AG08395 (cell line): Measurements from ENCODE around the gene SPATA32.

Experiments
- DNase-seq: peaks from one replicate; pipeline ENCODE4 v3.0.0; 2012; ENCODE audit warnings: mixed read lengths, low spot score

The SPATA32 gene

DNA sequence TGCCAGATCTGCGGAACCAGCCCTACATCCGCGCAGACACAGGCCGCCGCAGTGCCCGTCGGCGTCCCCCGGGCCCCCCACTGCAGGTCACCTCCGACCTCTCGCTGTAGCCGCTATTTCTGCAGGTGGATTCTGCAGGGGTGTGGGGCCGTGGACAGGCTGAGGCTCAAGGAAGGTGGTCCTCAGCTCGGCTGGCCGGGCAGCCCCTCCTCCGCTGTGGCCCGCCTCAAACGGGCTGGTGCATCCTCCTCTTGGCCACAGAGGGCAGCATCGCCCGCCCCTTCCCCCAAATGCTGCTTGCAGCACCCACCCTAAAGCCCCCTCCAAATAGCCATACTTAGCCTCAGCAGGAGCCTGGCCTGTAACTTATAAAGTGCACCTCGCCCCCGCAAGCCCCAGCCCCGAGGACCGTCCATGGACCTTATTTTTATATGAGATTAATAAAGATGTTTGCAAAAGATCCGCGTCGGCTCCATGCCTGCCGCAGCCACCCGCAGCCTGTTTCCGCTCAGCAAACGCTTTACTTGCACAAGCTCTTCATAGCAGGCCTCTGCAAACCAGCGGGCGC, 14.9 kb downstream of the SPATA32 start:
- DNase-seq: no peak

DNA sequence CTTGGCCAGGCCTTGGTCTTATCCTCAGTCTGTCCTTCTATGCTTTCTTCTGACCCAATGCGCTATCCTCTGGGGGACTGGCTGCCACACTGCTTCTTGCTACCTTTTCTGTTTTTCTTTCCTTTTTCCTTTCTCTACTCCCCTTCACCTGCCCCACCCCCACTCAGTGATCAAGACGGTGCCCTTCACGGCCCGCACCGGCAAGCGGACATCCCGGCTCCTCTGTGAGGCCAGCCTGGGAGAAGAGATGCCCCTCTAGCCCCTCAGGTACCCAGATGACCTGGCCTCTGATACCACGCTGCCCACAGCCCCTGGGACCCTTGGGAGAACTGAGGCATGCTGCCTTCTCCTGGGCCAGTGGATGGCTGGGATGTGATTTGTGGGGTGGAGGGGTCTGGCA, 15.6 kb downstream of the SPATA32 start:
- no peak for DNase-seq

DNA sequence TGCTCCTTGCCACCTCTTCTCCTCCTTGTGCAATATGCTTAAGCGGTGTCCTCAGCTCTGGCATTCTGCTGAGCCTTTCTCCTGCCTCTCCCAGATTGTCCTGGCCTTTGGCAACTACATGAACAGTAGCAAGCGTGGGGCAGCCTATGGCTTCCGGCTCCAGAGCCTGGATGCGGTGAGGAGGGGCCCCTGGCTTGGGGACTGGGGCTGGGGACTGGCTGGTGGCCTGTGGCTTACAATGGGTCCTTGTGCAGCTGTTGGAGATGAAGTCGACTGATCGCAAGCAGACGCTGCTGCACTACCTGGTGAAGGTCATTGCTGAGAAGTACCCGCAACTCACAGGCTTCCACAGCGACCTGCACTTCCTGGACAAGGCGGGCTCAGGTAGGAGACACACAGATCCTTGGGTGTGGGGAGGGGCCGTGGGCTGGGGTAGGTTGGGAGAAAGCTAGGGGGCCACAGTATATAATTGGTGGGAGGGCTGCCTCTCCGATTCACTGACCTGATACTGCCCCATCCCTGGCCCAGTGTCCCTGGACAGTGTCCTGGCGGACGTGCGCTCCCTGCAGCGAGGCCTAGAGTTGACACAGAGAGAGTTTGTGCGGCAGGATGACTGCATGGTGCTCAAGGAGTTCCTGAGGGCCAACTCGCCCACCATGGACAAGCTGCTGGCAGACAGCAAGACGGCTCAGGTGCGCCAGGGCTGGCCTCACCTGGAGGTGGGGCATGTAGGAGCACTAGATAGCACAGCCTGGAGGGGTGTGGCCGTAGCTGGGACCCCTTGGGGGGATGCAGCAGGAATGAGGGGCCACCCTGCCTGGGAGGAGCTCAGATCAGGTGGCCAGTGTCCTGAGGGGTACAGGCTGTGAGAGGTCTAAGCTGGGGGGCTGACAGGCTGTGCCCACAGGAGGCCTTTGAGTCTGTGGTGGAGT, 16.9 kb downstream of the SPATA32 start:
- no peak for DNase-seq

DNA sequence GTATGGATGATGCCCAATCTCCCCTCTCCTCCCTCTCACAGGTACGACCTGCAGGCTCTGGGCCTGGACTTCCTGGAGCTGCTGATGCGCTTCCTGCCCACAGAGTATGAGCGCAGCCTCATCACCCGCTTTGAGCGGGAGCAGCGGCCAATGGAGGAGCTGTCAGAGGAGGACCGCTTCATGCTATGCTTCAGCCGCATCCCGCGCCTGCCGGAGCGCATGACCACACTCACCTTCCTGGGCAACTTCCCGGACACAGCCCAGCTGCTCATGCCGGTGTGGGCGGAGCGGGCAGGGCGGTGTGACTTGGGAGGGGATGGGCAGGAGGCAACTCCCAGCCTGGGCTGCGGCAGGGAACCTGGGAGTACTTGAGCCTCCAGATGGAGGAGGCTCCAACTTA, 18.1 kb downstream of the SPATA32 start:
- no peak for DNase-seq

DNA sequence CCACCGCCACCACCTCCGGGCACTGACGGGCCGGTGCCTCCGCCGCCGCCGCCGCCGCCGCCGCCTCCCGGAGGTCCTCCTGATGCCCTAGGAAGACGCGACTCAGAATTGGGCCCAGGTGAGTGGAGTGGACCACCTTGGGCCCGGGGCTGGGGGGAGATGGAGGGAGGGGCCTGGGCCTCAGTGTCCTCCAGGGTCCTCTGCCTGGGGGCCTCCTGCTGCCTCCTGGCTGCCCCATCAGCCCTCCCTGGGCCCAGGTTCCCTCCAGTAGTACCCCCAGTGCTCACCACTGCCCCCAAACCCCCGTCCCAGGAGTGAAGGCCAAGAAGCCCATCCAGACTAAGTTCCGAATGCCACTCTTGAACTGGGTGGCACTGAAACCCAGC, 19.9 kb downstream of the SPATA32 start:
- no peak for DNase-seq

DNA sequence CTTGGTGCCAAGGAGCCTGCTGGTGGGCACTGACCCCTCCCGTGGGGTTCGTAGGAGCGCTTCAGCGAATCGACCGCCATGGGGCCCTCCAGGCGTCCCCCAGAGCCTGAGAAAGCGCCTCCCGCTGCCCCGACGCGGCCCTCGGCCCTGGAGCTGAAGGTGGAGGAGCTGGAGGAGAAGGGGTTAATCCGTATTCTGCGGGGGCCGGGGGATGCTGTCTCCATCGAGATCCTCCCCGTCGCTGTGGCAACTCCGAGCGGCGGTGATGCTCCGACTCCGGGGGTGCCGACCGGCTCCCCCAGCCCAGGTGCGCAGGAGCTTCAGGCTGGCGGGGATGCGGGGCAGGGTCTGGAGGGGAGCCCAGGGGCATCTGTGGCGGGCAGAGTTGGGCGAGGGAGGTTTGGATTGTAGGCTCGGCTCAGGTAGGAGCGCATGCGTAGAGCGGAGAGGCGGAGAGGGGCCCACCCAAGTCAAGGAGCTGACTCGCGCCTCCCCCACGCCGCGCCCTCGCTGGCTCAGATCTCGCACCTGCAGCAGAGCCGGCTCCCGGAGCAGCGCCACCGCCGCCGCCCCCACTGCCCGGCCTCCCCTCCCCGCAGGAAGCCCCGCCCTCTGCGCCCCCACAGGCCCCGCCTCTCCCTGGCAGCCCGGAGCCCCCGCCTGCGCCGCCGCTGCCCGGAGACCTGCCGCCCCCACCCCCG, 20.4 kb downstream of the SPATA32 start:
- DNase-seq: no peak

DNA sequence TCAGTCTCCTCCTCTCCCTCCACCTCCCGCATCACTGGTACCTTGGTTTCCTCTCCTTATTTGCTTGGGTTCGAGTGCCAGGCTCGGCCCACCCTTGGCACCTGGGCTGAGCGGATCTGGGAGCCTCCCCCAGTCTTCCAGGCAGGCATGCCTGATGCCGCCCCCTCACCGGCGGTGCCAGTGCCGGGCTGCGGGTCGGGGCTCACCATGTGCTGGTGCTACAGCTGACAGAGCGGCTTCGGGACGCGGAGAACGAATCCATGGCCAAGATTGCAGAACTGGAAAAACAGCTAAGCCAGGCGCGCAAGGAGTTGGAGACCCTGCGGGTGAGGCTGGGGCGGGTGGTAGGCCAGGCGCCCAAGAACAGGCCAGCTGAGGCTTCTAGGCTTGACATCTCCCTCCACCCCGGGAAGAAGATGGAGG, 21.0 kb downstream of the SPATA32 start:
- DNase-seq: no peak

DNA sequence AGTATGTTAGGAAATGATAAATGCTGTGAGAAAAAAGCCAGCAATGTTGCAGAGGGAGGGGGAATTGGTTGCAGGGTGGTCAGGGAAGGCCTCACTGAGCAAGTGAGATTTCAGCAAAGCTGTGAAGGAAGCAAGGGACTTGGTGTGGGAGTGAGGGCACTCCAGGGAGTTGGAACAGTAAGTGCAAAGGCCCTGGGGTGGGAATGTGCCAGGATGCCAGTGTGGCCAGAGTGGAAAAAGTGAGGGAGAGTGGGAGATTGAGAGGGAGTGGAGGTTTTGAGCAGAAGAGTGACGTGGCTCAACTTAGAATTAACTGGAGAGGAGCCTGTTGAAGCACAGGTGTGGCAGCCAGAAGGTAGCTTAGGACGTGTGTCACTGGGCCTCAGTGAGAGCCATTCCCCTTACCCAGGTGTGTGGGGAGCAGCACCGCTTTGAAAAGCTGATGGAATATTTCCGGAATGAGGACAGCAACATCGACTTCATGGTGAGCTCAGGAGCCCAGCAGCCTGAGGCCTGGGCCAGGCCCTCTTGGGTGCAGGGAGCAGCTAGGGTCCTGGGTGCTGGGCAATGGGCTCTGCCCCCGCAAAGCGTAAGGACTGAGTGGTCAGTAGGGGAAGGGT, 23.6 kb downstream of the SPATA32 start:
- DNase-seq: no peak

DNA sequence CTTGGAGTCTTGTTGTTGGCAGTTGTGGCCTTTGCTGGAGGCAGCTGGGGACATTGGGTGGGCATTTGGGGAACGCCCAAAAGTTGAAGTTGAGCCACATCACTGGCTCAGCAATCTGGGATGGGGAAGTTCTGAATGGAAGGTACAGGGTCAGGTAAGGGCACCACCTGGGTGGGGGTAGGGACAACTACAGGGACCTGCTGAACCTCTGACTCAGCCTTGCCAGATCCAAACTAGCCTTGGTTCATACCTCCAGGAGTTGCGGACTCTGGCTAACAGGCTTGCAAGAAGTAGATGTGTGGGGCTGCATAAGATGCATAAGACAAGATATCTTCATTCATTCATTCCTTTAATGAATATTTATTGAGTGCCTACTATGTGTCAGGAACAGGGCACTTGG, 24.2 kb downstream of the SPATA32 start:
- DNase-seq: no peak

DNA sequence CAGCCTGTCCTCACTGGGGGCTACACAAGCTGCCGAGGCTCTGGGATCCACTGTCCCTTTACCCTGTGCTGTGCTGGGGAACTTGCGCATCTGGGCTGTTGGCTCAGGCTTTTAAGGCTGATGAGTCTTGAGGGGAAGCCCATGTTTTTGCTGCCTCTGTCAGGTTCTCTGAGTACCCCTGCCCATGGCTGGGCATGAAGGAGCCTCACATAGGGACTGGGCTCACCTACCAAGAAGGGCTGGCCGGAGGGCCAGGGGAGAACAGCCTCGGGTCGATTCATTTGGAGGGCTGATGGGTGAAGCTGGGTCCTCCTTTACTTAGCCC, 25.6 kb downstream of the SPATA32 start:
- DNase-seq: no peak

DNA sequence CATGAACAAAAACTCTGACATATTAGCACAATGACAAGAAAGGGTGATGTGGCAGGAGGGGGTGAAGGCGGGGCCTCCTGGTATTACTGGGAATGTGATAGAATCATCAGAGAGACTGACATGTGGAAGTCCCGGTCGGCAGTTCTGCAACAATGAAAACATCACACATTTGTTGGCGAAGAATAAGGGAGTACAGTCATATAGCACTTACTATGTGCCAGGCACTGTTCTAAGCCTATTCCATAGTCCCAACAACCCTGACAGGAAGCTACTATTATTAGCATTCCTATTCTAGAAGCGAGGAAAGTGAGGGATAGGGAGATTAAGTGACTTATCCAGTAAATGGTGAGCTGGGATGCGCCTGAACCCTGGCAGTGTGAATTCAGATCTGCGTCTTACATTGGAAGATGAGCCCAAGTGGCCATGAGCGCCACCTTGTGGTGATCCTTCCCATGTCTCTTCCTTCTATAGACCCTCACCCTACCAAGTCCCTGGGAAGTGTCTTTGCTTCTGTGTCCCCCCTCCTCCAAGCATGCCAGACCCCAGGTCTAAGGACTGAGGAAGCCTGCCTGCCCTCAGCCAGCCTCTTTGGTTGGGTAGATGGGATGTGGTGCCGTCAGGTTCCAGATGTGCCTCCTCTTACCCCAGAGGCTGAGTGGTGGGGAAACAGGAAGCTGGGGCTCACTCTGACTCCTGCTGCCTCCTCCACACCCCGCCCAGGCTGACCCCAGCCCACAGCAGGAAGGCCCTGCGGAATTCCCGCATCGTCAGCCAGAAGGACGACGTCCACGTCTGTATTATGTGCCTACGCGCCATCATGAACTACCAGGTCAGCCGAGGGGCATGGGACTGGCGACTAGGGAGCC, 26.2 kb downstream of the SPATA32 start:
- DNase-seq: peak; percentile 72

DNA sequence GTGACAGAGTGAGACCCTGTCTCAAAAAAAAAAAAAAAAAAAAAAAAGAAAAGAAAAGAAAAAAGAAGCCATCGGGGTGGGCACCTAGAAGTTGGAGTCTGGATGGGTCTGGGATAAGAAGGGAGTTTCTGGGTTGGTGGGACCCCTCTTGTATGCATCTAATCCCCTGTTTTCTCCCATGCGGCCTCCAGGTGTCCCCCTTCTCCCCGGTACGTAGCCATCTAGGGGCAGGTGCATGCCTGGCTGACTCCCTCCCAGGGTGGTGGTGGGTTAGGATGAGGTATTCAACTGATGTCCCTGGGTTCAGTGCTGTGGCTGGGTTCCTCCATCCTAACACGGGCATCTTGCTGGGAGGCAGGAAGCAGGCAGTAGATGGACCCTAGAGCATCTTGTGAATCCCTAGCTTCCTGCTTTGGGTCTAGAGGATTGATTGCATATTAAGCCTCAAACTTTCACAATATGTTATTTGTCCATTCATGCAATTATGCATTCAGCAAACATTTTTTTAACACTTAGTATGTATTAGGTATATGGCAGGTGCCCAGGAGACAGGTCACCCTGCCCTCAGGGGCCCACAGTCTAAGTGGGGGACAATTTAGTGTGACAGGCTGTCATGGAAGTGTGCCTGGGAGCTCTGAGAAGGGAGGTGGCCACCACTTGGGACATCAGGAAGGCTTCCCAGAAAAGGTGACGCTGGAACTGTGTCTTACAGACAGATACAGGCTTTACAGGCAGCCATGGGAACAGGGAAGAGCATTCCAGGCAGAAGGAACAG, 27.1 kb downstream of the SPATA32 start:
- no peak for DNase-seq

DNA sequence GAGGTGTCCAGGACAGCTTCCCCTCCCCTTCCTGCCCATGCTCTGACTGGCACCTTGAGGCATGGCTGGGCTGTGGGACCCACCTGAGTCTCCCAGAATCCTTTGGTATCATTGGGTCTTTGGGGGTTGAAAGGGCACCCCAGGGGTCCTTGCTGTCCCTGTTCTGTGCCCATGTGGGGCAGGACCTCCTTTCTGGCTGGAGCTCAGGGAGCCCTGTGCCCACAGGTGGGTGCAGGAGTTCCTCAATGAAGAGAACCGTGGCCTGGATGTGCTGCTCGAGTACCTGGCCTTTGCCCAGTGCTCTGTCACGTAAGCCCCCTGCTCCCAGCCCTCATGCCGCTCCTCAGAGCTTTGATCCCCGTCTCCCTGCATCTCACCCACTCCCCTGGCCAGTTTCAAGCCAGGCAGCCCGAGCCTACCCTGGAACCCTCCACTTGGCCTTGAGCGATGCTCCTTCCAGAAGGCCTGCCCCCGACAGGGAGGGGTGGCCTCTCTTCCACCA, 28.4 kb downstream of the SPATA32 start:
- DNase-seq: no peak

DNA sequence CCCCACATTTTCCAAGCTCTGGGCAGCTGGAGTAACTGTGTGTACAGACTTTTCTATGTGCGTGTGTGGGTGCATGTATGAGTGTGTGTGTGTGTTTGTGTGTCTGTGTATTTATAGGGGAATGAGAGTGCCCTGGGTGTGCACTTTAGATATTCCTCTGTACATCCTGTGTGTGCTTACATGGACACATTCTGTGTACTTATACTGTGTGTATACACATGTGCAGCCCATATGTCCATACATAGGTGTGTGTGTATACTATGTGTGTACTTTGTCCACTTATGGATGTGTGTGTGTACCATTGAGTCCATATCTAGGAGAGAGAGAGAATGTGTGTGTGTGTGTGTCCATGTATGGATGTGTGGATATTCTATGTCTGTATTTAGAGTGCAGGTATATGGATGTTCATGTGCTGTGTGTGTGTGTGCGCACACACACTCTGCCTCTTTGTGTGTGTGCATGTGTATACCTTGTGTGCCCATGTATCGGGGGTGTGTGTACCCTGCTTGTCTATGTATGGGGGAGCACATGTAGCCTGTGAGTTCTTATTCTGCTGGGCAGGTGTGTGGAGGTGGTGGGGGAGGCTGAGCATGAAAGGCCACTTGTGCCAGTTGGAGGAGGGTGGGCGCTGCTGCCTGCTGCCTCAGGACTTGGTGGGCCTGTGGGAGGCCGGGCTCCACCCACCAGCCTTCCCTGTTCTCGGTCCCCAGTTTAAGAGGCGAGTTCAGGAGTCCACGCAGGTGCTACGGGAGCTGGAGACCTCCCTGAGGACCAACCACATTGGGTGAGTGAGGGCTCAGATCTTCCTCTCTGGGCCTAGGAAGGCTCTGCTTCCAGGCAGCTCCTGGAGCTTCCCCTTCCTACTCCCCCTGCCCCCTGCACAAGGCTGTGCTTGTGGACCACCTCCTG, 29.1 kb downstream of the SPATA32 start:
- no peak for DNase-seq

DNA sequence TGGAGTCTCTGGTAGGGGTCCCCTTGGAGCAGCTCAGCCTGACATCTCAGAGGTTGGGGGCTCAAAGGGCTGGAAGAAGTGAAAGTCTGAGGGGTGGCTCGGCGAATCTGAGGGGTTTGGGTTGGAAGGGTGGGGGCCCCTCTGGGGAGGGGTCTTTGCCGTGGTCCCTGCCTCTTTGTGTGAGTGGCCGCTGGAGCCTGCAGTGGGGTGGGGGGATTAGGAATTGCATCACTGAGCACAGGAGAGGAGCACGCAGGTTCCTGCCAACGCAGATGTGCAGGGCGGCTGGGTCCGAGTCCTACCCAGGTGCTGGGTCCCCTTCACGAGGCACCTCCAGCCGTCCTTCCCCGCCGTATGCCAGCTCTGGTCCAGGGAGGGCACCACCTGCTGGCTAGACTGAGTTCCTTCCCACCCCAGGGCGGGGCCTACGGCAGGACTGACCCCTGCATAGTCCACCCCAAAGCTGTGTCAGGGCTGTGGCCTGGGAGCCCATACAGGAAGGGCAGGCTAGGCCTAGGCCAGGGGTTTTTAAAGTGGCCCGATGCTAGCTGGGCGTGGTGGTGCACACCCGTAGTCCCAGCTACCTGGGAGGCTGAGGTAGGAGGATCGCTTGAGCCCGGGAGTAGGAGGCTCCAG, 30.3 kb downstream of the SPATA32 start:
- DNase-seq: no peak

DNA sequence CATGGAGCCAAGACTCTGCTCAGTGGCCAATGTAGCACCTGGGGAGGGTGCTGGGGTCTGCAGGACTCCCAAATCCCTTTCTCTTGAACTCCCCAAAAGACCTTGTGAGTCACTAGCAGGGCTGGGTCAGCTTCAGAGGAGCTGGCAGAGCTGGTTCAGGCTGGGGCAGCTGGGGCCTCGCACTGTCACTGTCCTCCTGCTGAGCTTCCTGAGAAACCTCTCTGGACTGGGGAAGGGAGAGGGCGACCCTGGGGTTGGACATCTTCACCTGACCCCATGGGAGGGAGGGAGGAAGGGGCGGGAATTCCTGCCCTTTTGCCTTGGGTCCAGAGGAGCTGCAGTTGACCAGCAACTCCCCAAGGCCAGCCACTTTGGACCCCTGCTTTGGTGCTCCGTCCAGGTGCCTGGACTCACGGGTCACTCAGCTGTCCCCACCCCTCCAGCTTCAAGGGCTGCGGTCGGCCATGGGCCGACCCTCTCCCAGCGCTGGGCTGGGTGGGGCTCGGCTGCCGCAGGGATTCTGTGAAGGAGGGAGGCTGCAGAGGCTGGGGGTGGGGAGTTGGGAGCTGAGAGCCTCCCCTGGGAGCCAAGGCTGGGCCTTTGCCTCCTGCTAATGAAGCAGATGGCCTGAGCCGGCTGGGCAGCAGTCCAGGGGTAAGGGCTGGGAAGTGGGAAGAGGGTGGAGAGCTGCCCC, 31.0 kb downstream of the SPATA32 start:
- DNase-seq: peak; percentile 50

DNA sequence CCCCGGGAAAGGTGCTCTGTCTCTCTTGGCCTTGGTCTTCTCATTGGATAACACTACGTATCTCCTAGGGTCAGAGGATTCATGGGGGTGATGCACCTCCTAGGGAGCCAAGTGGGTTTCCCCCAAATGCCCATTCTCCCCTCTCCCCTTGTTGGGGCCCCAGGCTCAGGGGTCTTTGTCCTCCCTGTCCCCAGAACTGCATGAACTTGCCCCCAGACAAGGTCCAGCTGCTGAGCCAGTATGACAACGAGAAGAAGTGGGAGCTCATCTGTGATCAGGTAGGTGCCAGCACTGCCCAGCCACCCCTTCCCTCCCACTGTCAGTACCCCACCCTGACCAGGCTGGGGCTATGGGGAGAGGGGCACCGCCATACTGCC, 31.5 kb downstream of the SPATA32 start:
- DNase-seq: no peak

DNA sequence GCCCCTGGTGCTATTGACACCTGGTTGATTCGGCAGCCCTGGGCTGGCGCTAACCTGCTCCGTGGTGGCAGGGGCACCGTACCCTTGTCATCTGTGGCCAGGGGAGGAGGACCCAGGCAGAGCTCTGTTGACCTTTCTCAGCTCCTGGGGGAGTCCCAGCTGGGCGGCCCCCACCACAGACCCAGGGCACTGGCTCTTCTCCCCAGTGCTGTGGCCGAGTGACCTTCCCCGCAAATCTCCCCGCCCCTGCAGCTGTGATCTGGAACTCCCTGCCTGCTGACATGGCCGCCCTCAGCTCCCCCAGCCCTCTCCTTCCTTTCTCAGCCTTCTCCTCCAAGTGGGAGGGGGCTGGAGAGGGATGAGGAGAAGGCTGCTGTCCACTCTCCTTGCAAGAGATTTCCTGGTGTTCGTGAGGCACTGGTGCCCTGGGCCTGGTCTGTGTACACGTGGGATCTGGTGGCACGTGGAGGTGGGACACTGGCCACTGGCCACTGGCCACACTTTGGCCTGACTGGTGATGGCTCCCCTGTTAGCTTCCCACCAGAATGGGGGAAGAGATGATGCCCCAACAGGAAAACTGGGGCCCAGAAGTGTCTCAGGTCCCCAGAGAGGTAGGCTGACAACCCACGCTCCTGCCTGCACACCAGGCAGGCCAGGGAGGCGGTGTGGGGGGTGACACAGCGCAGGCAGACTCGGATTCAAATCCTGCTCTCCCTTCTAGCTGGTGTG, 32.0 kb downstream of the SPATA32 start:
- no peak for DNase-seq
